Inflammatory macrophage treated with lipopolysaccharide for 1 hour (primary cell): ENCODE data around the gene HOXD8.
A peak's percentile ranks its signal among the peaks of the same experiment; 100 is the strongest.

Source experiments
- DNase-seq, 2 donors: peaks; one replicate each; pipeline ENCODE4 v3.0.0-alpha.2; 2020 to 2022

HOXD8 gene

DNA sequence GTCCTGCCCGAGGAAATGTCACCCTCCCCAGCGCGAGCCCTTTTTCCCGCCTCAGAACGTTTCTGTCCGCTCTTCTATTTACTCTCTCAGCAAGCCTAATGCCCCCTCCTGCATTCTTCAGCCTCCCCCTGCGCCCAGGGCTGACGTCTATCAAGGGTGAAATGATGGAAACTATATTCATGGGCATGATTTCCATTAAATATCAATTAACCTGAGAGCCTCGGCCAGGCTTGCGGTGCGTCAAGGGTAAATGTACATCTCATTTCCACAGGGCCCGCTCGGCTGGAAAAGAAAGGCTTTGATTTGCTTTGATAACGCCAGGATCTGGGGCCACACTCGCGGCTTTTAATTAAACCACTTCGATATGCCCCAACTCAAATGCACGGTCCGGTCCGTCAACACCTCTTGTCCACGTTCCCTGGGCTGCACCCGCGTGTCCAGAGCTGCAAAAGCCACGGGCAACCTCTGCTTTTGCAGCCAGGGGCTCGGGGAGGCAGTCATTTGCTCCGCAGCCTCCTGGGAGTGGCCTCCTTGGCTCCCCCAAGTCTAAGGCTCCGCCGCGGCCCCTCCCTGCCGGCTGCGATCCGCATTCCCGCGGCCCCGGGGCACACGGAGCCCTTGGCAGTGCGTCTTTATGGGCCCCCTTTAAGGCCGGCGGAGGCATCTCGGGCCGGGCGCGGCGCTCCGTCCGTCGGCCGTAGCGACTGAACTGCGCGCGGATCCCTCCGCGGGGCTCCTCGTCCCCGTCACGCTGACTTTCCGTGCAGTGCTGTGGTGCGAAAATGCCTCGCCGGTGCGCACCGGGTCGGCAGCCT lies at the start of gene HOXD8:
Gene HOXD8 (plus strand): TSS at position 724 of the 815 bp plus-strand sequence. CDS start 662 bp downstream, outside the sequence.
- no peak for DNase-seq

DNA sequence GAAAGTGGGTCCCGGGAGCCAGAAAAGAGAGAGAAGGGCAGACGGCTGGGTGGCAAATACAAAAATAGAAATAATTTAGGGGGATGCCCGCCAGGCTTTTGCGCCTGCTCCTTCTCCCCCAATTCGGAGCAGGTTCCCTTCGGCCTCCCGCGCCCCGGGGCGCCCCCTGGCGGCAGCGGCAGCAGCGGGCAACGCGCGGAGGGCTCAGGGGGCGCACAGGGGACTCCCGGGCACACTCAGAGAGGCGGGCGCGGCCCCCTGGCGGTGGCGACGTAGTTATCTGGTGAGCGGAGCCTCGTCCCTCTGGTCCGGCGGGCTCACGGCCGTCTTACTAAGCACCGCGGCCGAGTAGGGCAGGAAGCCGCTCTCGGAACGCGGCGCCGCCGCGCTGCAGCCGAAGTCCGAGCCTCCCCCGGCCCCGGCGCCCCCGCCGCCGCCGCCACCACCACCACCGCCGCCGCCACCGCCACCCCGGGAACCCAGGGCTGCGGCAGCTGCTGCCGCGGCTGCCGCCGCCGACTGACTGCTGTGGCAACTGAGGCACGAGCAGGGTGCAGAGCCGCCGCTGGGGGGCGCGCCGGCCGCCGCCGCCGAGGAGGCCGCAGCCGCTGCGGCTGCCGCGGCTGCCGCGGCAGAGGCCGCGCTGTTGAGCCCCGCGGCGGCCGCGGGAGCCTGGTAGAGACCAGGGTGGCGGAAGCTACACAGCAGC lies 49.5 kb upstream of the HOXD8 start:
- DNase-seq, result no peak

DNA sequence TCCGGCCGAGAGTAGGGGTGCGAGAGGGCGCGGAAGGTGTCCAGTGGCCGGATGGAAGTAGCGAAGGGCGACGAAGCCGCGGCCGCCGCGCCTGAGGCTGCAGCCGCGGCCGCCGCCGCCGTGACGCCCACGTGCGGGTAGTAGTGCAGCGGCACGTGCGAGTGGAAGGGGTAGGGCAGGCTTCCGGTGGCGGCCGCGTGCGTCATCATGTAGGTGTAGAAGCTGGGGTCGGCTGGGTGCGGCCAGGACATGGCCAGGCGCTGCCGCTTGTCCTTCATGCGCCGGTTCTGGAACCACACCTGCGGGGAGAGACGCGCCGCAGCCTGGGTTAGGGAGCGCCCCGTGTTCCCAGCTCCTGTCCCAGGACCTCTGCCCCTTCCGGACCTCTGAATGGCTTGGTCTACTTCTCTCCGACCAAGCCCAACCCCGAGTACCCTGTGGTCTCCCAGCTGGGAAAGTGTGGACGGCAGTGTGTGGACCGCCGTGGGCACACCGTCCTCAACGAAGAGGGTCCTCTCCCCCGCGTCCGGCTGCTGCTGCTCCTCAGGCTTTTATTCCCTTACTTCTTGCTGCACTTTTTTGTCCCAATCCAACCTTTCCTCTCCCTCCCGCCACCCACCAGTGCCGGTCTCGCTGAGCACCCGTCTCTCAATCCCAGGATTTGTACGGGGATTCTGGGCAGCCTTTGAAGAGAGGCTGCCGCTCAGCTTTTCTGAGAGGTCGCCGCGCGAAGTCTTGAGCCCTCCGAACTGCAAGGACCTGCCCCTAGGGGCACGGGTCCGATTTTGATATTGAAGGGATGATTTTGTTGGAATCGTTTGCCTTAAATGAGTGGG lies 48.7 kb upstream of the HOXD8 start:
- no peak for DNase-seq

DNA sequence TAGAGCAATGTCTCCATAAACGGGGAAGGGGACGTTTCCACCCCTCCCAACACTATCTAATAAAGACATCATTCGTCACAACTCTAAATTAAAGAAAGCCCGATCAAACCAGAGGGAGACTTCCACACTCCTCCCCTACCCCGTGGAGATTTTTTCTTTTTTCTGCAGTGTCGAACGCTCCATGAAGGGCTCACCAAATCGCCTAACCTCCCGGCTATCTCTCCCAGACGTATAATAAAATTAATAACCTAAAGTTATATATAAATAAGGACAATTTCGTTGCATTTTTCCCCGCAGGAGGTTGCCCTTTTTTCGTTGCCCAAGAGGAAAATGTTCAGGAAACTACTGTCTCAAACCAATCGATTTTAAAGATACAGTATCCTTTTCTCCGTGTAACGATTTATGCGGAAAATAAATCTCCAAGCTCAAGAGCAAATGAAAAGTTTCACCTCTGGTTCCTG lies 48.1 kb upstream of the HOXD8 start:
- no peak for DNase-seq

DNA sequence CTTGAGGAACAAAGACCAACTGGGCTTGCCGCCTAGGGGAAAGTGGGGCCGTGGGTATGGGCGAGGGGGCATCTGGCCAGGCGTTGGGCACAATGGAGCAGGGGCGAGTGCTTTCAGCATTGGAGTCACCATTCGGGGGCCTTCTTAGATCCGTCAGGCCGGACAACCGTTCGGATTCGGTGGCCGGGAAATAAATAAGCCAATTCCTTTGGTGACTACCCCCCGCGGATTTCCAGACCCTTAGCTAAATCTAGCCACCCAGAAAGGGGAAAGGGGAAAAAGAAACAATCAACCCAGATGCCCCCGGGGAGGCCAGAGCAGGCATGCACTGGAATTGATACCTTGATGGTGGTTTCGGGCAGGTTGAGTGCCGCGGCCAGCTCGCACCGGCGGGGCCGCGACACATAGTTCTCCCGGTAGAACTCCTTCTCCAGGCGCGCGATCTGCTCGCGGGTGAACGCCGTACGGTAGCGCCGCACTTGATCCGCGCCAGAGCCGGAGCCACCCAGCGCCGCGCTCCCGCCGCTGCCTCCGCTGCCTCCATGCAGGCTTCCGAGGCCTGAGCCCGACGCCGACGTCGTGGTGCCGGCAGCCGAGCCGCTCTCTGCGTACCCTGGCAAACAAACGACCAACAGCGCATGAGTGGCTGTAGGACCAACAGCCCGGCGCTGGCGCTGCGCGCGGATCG lies 47.5 kb upstream of the HOXD8 start:
- no peak for DNase-seq

DNA sequence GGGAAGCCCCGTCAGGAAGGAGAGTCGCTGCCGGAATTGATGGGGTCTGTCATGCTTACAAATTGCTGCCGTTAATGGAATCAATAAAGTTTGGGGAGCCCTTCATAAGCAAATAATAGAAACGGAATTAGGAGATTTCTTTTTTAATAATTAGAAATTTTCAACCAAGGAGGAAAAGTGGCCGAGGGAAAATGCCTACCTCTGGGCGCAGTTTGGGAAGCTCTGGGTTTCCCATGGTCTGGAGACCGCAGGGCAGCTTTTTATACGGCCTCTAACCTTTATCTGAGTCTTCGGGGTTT lies 47.0 kb upstream of the HOXD8 start:
- no peak for DNase-seq

DNA sequence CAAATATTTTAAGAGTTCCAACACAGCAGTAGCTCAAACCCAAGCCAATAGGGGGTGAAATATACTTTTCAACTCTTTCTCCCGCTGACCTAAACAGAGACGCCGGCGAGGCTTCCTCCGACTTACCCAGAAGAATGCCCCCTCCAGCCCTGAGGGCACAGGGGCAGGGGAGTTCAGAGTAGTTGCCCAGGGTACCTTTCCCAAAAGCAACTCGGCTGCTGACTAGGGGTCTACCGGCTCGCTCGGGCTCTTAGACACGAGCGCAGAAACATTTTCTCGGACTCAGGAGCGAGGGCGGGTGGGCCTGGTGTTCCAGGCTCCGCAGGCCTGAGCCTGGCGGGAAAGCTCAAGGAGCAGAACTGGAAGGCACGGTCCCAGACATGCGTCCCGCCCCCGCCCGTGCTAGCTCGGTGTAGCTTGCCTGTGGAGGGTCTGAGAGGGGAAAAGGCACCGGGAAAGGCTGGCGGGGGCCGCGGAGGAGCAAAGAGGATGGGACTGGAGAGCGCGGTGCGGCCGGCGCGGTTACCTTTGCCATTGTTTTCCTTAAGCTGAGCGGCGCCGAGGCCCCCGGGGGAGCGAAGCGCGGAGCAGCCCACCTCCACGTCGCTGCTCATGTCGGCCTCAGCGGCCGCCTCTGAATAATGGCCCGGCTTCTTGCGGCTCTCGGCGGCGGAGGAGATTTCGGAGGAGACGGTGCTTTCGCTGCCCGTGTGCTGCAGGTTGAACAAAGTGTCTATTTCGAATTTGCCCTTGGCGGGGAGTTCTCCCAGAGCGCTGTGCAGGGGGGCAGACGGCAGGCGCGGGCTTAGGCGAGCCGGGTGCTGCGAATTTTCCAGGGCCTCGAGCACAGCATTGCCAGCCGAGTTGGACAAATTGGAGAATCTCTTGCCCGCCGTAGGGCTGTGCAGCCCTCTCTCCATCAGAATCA lies 46.4 kb upstream of the HOXD8 start:
- DNase-seq, result no peak

DNA sequence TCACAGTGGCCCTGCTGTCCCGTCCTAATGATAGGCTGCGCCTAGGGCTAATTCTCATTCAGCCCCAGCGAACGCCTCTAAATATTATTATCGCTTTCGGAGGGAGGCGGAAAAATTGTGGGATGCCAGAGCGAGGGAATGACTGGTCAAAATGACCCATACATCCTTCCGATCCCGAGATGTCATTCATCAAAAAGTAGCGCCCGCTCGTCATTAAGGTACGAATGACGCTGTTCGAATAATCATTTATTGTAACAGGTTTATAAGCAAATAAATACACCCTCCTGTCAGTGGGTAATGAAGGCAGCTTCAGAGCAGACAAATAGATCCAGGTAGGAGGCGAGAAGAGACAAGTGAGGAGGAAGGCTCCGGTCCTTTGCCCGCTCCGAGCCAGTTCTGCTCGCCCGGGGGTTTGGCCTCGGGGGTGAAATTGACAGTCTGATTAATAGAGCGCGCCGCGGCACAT lies 45.7 kb upstream of the HOXD8 start, which contains the start of gene EVX2:
Gene EVX2 (minus strand): TSS at position 167 of the 466 bp plus-strand sequence. CDS start 186 bp downstream, outside the sequence.
- no peak for DNase-seq

DNA sequence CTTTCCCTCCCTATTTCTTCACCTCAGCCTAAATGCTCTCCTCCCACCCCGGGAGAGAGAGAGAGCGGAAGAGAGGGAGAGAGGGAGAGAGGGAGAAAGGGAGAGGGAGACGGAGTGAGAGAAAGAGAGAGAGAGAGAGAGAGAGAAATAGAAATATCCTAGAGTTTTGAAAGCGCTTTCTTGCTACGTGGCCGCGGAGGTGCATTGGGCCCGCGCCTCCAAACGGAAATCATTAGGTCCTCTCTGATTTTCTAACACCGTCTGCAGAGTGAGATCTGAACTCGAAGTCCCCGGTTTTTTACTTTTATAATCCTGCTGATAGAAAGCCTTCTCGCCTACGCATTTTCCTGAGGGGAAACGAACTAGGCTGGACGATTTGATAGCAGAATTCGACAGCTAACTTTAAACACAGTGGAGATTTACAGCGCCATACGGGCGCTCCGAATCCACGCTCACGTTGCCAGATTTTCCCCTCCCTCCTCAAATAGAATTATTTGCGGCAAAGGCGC lies 44.8 kb upstream of the HOXD8 start:
- no peak for DNase-seq

DNA sequence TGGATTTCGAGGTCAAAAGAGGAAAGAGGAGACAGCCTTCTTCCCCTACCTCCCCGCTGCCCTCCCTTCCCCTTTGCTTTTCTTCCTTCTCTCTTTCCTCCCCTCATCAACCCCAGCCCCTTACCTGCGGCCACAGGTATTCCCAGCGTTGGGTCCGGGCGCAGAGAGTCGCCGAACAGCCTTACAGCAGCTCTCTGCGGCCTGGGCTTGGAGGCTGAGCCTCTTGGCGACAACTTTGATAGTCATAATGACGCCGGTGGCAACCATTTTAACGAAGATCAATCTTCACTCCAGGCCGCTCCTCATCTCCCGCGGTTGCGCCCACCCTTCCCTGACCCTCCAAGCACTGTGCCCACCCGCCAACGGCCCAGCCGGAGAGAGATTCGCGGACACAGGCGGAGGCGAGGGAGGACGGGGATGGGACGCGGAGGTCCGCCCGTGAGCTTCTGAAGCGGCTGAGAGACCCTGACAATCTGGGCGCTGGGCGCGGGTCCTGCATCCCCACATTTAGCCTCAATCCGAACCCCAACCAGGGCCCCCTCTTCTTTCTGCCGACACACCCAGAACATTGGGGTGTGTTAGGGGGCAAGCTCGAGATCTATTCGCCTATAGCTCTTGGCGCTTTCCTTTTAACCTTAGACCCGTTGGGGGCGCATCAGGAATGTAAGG lies 44.3 kb upstream of the HOXD8 start:
- DNase-seq, result no peak

DNA sequence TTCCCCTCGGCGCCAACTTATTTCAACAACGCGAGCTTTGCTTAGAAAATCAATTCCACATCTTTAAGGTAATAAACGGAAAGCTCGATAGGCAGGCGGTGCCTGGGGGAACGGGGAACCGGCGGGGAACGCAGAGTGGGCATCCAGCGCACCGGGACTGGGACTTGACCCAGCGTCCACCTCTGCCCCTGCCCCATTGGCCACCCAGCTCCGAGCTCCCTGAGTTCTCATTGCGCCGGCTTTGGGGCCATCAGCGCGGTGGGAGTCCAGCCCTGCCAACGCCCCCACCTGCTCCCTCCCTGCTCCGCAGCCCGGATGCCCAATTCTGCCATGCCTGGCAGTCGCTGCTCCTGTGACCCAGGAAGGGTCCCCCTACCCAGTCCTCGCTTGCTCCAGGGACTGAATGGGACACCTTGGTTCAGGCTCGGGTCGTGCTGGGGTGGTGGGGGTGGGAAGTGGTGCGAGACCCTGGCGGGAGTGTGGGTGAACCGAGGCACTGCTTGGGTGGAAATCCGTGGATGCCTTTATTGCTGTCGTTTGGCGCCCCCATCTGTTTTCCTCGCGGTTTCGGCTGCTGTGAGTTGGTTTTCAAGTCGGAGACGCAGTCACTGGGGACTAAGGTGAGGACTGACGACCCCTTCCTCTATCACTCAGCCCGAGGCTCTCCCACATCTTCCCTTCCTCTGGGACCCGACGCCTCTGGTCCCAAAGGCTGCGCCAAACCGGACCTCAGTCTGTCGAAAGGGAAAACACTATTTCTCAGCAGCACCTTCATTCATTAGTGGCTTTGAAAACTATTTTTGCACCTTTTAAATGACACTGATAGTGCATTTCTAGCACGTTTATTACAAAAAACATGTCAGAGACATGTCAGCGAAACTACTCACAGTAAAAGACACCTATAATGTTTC lies 43.4 kb upstream of the HOXD8 start:
- DNase-seq, result no peak

DNA sequence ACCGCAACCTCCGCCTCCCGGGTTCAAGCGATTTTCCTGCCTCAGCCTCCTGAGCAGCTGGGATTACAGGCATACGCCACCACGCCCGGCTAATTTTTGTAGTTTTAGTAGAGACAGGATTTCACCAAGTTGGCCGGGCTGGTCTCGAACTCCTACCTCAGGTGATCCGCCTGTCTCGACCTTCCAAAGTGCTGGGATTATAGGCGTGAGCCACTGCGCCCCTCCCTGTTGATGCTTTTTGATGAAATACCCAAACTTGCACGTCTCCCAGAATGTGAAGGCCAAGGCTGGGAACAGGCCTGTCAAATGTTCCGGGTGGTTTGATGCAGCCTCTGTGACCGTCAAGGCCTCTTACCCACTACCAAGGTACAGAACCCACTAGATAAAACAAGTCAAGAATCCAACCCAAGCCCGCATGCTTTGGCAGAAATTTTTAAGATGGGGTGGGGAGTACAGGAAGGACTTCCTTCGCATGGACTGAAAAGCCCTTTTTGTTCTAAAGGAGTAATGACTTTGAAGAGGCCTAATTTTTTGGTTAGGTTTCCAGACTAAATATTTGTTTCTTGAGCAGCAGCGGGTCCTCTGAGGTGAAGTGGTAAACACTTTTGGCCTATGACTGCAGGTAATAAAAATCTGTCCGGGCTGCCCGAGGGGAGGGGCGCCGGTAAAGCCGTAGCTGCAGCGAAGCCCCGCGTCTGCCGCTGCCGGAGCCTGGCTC lies 42.0 kb upstream of the HOXD8 start:
- no peak for DNase-seq

DNA sequence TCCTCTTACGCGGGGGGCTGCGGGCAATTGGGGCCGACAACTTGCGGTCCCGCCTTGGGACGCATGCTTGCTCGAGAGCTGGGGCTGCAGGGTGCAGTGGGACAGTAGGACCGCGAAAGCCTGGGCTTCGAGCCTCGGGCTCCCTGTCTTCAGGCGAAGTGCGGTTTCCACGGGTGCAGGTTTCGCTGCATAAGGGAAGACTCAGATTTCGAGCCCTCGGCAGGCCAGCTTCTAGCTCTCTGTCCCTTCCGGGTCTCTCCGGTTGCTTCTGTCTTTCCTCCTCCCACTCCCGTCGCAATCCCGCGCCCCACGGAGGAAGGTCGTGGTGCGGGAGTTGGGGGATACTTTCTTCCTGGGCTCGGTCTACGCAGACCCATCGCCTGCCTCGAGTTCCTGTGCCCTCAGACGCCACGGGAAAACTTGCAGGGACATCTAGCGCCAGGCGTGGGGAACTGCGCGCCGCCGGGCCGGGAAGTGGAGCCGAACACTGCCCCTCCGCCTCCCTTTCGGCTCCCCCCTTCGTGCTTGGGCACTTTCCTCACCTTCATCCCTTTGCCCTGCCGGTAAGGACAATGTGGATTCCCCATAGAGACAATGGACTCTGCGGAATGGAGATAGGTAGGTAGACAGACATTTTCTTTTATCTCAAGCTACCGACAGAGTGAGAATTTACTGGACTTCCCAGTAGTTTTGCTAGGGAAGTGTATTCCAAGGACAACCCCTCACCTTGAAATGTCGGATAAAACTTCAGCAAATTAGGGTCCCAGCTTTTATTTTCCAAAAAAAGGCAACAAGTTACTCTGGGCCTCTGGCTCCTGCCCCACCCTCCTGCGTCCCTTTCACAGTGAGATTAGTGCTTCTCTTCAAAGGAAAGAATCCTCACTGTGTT lies 41.2 kb upstream of the HOXD8 start:
- DNase-seq, result peak; percentile 24 to 50

DNA sequence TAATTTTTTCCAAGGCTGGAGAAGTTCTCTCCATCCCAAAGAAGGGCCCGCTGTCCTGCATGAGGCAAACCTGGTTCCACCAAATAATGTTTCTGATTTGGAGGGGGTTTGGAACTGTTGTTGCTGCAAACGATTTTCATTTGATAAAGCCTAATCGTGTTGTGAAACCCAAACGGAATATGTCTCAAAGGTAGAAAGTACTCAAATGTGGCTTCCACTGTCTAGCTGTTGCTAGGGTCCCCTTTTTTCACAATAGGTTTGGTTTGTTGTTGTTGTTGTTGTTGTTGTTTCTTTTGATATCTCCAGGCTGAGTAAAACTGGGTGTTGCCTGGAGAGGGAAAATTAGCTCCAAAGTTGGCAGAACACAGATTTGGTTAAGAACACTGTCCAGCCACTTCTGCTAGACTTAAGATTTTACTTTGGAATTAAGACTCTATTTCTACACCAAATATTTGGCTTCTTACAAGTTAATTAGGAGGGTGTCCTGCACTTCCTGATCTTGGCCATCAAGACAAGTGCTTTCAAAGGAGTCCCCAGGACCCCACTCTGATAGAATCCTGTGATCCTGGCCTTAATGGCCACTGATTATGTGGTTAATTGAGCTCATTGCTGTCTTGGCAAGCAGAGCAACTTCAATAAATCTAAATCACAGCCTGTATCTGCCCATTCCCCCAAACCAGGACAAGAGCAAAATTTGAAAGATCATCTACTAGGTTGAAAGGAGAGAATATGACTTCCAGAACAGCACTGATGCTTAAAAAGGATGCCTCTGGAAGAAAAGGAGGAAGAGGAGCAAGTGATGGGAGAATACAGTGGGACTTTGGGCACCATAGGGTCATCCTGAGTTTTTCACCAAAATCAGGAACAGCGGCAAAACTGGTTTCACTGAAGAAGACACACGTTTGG lies 40.3 kb upstream of the HOXD8 start:
- no peak for DNase-seq

DNA sequence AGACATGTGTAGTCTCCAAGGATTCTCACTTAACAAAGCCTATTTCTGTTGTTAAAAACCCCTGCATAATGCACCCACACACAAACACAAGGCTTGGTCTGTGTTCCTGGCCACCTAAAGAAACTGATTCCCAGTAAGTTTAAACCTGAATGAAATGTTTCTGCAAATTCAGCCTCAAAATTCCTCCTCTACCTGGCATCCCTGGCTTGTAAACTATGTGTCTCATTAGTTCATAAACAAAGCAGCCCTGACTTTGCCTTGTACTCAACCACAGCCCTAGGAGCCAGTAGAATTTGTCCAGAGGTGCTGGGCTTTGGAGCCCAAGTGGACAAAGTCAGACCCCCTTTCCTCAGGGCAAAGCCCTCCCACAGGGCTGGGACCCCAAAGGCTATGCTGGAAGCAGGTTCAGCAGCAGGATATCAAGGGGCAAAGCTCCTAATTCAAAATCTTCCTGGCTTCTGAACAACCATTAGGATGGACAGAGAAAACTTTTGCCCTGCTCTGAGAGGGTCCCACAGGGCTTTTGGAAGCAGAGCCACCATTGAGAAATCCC lies 39.6 kb upstream of the HOXD8 start:
- DNase-seq, result no peak

DNA sequence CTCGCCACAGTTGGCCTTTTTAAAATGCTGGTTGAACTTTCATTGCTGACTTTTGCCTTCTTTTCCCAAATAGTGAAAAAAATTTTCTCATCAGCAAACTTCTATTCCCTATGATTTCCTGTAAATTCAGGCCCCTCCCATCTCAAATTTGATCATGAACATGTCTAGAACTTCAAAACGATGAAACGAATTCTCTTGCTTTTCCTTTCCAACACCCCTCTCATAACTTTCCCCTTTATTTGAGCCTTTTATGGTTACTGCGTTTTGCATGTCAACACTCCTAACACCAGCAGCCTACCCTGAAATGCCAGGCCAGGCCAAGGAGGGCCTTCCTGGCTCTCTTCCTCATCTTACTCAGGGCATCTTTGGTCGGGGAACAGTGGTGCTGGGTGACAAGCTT lies 38.6 kb upstream of the HOXD8 start:
- DNase-seq, result no peak
